HG03342 (cell line): ENCODE results near the gene DCUN1D4.

Experiments
- ATAC-seq: cut with Tn5 transposase; IDR thresholded peaks from one replicate; pipeline ENCODE4 v1.9.1; 2021; ENCODE audit warnings: mild to moderate bottlenecking, moderate library complexity; ENCODE audit not compliant: unreplicated experiment

DCUN1D4 gene

DNA sequence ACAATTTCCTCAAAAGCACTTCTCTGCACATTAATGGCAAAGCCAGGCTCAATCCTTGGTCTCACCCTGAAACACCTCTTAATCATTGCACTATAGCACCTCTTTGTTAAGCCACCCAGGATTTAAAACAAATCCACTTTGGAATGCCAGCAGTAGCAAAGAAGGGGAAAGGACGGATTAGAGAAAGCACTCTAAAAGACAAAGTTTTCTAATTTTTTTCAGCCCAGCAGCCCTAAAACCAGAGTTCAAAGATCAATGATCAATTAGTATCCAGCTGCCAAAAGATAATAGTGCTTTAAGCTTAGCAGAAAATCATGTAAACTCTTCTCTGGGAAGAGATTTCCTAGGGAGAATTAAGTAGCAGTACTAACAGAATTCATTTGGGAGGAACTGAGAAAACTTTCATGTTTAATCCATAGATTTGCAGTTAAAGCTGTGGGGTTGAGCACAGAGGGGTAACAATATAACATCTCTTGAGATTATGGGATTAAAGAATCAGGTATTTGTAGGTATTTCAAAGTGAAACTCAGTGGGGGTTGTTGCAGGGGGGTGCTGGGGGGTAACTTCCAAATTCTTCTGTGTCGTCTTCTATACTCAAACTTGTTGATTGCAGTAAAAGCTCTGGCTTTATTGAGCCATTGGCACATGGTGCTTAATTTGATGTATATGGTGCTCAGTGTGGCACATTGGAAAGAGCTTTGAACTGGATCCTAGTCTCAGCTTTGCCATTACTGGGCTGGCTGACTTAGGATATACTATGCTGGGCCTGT is 115.4 kb downstream of the DCUN1D4 start:
- ATAC-seq: no peak

DNA sequence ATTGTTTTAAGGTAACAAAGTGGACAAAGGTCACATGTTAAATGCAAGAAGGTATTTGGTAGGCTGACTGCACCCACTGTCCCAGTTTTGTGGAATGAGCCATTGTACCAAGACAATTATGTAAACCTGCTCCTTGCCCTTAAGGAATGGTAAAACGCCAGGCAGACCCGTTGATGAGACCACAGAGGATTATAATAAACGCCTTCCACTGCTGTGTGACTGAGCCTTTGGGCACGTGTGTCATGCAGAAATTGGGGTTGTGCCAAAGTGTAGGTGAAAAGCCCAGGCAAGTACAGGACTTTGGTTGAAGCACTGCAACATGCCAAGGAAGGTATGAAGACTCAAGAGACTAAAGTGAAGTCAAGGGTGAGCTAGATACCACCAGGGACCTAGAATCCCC is 117.5 kb downstream of the DCUN1D4 start:
- no peak for ATAC-seq

DNA sequence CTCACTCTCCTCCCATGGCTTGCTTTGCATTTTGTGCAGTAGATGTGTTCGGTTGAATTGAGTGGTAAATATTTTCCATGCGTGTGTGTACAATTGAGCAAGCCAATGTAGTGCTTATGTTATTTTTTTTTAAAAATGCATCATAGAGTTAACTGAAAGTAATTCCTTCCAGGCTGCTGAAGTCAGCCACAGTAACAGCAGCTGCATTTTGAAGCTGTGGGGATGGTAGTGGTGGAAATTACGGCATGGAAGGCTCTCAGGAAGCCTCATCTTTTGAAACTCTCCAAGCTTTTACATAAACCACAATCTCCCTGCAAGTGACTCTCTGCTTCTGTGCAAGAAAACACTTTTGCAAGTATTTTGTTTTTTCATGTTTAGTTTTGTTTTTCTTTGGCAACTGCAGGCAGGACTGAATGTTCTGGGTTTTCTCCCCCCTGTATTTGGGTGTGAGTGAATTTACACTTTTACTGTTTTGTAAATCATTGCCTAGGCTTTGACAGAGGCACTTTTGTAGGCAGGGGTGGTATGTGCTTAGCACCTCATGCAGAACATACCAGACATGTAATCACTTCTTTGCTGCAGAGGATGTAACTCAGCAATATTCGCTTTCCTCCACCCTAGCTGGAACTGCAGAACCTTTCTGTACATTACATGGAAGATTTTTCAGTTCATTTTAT is 121.0 kb downstream of the DCUN1D4 start:
- ATAC-seq: no peak

DNA sequence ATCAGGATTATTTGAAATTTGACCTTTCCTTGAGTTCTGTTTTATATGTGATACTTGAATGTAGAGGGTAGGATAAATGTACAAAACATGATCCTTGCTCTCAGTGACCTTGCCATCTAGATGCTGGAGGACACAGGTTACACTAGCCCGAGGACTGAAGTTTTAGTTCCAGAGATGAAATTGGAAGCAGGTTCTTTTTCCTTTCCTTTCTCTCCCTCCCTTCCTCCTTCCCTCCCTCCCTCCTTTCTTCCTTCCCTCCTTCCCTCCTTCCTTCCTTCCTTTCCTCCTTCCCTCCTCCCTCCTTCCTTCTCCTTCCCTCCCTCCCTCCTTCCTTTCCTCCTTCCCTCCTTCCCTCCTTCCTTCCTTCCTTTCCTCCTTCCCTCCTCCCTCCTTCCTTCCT is 122.9 kb downstream of the DCUN1D4 start:
- ATAC-seq: no peak
